Brain microvascular endothelial cell (primary cell): ENCODE measurements around the gene GJB3.
"Not testable (repeated sequence)": the region's sequence is repeated elsewhere in the genome, so short reads cannot be mapped to it uniquely, and the experiment has no call there.

Source experiments
- DNase-seq: peaks from one replicate; pipeline ENCODE4 v3.0.0-alpha.2; 2020
- H3K27ac ChIP-seq: fragments of 250-450 bp; sonication (Bioruptor Pico); 2 replicates; pipeline ENCODE4 v1.5.1; 2020; ENCODE audit warnings: mild to moderate bottlenecking, moderate library complexity
- H3K27me3 ChIP-seq: fragments of 250-450 bp; sonication (Bioruptor Pico); replicated peaks from 2 replicates; pipeline ENCODE4 v1.5.1; 2020; ENCODE audit warnings: mild to moderate bottlenecking
- H3K36me3 ChIP-seq: fragments of 250-450 bp; sonication (Bioruptor Pico); replicated peaks from 2 replicates; pipeline ENCODE4 v1.5.1; 2020; ENCODE audit warnings: mild to moderate bottlenecking
- H3K4me3 ChIP-seq: 2 replicates; pipeline ENCODE4 v1.5.1; 2011; ENCODE audit warnings: low read depth, mild to moderate bottlenecking, control low read depth, low read length, moderate library complexity
- CTCF ChIP-seq: IDR thresholded peaks from 2 replicates; pipeline ENCODE4 v1.5.1; 2011; ENCODE audit warnings: low read depth, mild to moderate bottlenecking, moderate library complexity, low read length, control low read depth, inconsistent platforms; ENCODE audit errors: missing control alignments
- in situ Hi-C: cut with HindIII; loops from 2 replicates; pipeline ENCODE4 v1.10.0; 2017; ENCODE audit warnings: low sequenced_read_pairs, low pct_ligation_motif_present

The GJB3 gene

DNA sequence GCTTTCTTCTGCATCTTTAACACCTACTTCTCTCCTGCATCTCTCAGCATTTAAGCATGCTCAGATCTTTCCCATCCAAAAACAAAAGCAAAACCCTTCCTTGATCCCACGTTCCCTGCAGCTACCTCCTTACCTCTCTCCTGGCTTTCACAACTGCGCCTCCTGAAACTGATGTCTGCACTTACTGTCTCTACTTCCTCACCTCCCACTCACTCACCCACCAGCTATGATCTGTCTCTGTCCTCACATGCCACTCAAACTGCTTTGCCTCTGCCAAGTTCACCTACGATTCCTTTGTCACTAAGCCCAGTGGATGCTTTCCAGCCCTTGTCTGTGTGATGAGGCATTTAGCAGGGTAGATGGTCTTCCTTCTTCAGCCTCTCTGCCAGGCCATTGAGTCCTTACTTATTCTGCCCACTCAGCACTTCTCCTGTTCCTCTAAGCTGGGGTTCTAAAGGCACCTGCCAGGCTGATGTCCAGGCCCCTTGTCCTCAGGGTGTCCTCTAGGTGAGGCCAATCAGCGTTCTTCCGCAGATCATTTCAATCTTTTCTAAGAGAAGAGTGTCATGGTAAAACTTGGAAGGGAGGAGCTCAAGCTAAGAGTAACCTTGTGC, 10.0 kb upstream of the GJB3 start:
- no peak overlapping the region for H3K27ac ChIP-seq
- DNase-seq: no peak
- no peak overlapping the region for H3K4me3 ChIP-seq
- no peak for TF ChIP-seq CTCF
- no peaks in the 10 kb centered on the region for H3K27me3 ChIP-seq
- no peaks in the 10 kb centered on the region for H3K36me3 ChIP-seq
- in situ Hi-C loops: no loop called here

GRCh38 chr1:34771573-34772371, 9.2 kb upstream of the GJB3 start:
- Histone ChIP-seq H3K27me3 (no peaks in the 10 kb centered on the region), H3K36me3 (no peaks in the 10 kb centered on the region), H3K4me3 (no peak overlapping the region), H3K27ac (no peak overlapping the region)
- no peak for DNase-seq
- in situ Hi-C loops: no loop called here
- TF ChIP-seq CTCF: no peak

DNA sequence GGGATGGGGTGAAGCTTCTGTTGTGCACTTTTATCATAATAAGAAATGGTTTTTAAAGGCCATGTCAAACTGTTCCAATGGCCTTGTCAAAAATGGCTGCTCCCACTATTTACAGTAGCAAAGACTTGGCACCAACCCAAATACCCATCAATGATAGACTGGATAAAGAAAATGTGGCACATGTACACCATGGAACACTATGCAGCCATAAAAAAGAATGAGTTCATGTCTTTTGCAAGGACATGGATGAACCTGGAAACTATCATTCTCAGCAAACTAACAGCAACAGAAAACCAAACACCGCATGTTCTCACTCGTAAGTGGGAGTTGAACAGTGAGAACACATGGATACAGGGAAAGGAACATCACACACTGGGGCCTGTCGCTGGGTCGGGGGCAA, 7.9 kb upstream of the GJB3 start:
- H3K27ac ChIP-seq, H3K4me3 ChIP-seq, in situ Hi-C loops, H3K36me3 ChIP-seq, DNase-seq, H3K27me3 ChIP-seq: not testable (repeated sequence)

DNA sequence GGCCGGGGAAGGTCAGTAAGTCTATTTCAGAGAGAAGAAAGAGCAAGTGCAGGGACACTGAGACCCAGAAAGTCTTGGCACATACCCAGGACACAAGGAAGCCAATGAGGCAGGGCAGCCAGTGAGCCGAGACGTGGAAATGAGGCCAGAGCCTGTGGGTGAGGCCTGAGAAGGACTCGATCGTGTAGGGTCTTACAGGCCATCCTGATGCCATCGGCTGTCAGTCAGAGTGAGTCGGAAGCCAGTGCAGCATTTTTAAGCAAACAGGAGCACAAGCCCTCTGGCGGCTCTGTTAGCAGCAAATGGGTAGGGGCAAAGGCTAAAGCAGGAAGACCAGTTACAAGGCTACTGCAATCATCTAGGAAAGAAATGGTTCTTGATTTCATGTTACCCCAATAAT, 6.1 kb upstream of the GJB3 start:
- peaks cover 2% of the 10 kb centered on the region for H3K27me3 ChIP-seq
- no peak for TF ChIP-seq CTCF
- no peak for DNase-seq
- in situ Hi-C loops: no loop called here
- H3K27ac ChIP-seq: no peak overlapping the region
- H3K4me3 ChIP-seq: no peak overlapping the region
- no peaks in the 10 kb centered on the region for H3K36me3 ChIP-seq

DNA sequence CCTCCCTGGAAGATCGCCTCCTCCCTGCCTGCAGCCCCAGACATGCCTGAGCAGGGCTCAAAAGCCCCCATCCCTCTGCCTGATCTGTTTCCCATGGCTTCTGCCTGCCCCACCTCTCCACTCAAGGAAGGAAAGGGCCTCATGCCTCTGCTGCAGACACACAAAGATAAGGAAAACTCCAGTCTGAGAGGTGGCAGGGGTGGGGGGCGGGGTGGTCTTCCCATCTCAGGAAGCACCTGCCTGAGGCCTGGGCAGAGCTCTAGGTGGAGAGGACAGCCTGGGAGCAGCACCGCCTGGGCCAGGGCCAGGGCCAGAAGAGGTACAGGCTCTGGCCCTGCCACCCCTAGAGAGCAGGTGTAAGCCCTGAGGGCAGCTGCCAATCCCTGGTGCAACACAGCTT, 4.1 kb upstream of the GJB3 start:
- no peak overlapping the region for H3K27ac ChIP-seq
- in situ Hi-C loops: no loop called here
- TF ChIP-seq CTCF: no peak
- peaks cover 21% of the 10 kb centered on the region for H3K27me3 ChIP-seq
- no peaks in the 10 kb centered on the region for H3K36me3 ChIP-seq
- H3K4me3 ChIP-seq: no peak overlapping the region
- no peak for DNase-seq

DNA sequence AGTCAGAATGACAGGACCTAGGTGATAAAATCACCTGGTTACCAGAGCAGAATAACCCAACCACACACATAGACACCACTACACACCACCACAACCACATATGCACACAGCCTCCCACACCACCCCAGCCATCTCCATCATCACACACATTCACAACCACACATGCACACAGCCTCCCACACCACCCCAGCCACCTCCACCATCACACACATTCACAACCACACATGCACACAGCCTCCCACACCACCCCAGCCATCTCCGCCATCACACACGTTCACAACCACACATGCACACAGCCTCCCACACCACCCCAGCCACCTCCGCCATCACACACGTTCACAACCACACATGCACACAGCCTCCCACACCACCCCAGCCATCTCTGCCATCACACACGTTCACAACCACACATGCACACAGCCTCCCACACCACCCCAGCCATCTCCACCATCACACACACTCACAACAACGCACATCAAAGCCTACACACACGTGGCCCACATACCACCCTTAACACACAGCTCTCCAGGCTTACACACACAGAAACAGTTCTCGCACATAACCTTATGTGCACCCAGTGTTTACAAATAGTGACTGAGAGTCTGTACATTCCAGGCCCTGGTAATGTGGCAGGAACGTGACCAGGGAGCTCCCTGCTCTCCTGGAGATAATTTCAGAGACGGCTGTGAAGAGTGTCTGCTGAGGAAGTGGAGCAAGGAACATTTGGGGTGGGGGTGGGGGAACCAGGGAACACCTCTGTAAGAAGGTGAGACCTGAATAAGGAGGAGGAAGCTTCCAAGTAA, 3.3 kb upstream of the GJB3 start:
- DNase-seq: no peak
- no peak for TF ChIP-seq CTCF
- H3K27ac ChIP-seq: no peak overlapping the region

More for the DNA sequence above, 3.3 kb upstream of the GJB3 start:
- in situ Hi-C loops: no loop called here
- H3K4me3 ChIP-seq: no peak overlapping the region
- peaks cover 30% of the 10 kb centered on the region for H3K27me3 ChIP-seq
- H3K36me3 ChIP-seq: no peaks in the 10 kb centered on the region
